ENCODE results near the gene CREB3L2.

Gene CREB3L2

DNA sequence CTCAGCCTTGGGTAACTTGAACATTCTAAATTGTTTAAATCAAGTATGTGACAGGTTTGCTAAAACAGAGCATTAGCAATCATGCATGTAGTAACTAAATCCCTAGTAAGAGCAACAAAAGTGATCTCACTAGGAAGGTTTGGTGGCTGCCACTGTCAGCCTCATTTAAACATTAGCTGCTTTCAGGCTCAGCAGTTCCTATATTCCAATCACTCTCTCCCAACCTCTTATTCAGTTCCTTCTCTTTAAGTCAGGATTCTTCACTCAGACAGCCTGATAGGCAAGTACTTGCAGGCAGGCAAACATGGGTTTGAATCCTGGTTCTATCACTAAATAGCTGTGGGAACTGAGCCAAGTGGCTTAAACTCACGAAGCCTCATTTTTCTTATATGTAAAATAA is 3.6 kb downstream of the CREB3L2 start:
- Histone ChIP-seq H3K4me2 (ENCODE audit: low read length, poor library complexity, severe bottlenecking) (no peak overlapping the region), H3K18ac (ENCODE audit: low read depth in 1 of 2, low read length in 2 of 2) (peak overlapping the region in 1 of 2 experiments; percentile 44), H3K14ac (ENCODE audit: low read length in 2 of 2) (no peak overlapping the region), H3K9ac (ENCODE audit: low read length) (peak overlapping the region; percentile 99), H3K27ac (ENCODE audit: low read length, poor library complexity, severe bottlenecking) (peak overlapping the region; percentile 26), H3K27me3 (ENCODE audit: control insufficient read depth in 1 of 2, insufficient read depth in 1 of 2, low read length in 2 of 2) (no peaks in the 10 kb centered on the region), H4K91ac (ENCODE audit: low read length) (no peak overlapping the region), H2BK12ac (ENCODE audit: low read length in 2 of 2) (no peak overlapping the region), H3K23ac (ENCODE audit: low read length in 2 of 2) (no peak overlapping the region), H2AK5ac (ENCODE audit: low read length, severe bottlenecking) (no peak overlapping the region), H4K8ac (ENCODE audit: low read length) (no peak overlapping the region), H3K4me3 (ENCODE audit: insufficient read depth in 1 of 2, low read depth in 1 of 2, low read length in 2 of 2) (peak overlapping the region in 1 of 2 experiments; percentile 96), H3K36me3 (ENCODE audit: control insufficient read depth in 1 of 2, insufficient read depth in 2 of 2, low read depth in 1 of 2, low read length in 2 of 2) (no peaks in the 10 kb centered on the region), H3K4ac (ENCODE audit: low read depth in 1 of 2, low read length in 2 of 2) (no peak overlapping the region), H3K4me1 (ENCODE audit: control insufficient read depth, insufficient read depth, low read depth, low read length) (peaks cover 10% of the 10 kb centered on the region), H2BK120ac (ENCODE audit: low read depth, low read length) (no peak overlapping the region), H2AFZ (ENCODE audit: low read depth, low read length) (no peak overlapping the region), H3K9me3 (ENCODE audit: control insufficient read depth, low read length) (no peaks in the 10 kb centered on the region), H2BK5ac (ENCODE audit: low read depth, low read length, poor library complexity, severe bottlenecking) (no peak overlapping the region), H2BK15ac (ENCODE audit: low read depth, poor library complexity, severe bottlenecking) (no peak overlapping the region), H3K79me1 (replicated peaks; ENCODE audit: low read length, poor library complexity, severe bottlenecking) (no peaks in the 10 kb centered on the region)
- WGBS = no CpG with 5 or more reads among the region's 1 CpG
- peak; percentile 58 for DNase-seq

DNA sequence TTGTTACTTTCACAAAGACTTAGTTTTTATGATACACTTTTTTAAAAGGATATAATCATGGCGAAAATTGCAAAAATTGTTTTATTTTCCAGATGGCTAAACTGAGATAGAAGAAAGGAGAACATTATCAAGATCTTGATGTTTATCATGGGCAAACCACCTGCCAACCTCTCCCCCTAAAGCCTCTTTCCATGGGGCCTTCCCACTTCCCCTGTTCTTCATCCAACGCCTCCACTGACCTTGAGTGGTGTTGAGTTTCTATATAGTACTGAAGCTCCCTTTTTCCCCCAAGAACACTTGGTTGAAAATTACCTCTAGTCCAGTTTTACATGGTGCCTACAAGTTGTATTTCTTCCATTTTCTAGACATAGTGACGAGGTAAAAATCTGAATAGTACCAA is 5.0 kb downstream of the CREB3L2 start:
- H2BK120ac ChIP-seq (ENCODE audit: low read depth, low read length) = no peak overlapping the region
- no peak overlapping the region for H3K4me2 ChIP-seq (ENCODE audit: low read length, poor library complexity, severe bottlenecking)
- no peak overlapping the region for H3K4ac ChIP-seq (ENCODE audit: low read depth in 1 of 2, low read length in 2 of 2)
- H2AFZ ChIP-seq (ENCODE audit: low read depth, low read length) = no peak overlapping the region
- 100% methylated on average over 1 of the region's 3 CpGs for WGBS
- no peaks in the 10 kb centered on the region for H3K27me3 ChIP-seq (ENCODE audit: control insufficient read depth in 1 of 2, insufficient read depth in 1 of 2, low read length in 2 of 2)
- H3K4me3 ChIP-seq (ENCODE audit: insufficient read depth in 1 of 2, low read depth in 1 of 2, low read length in 2 of 2) = peak overlapping the region in 1 of 2 experiments; percentile 25
- no peak overlapping the region for H2BK5ac ChIP-seq (ENCODE audit: low read depth, low read length, poor library complexity, severe bottlenecking)
- no peak overlapping the region for H4K91ac ChIP-seq (ENCODE audit: low read length)
- H4K8ac ChIP-seq (ENCODE audit: low read length) = no peak overlapping the region
- no peak overlapping the region for H3K23ac ChIP-seq (ENCODE audit: low read length in 2 of 2)
- H2BK15ac ChIP-seq (ENCODE audit: low read depth, poor library complexity, severe bottlenecking) = no peak overlapping the region
- H3K14ac ChIP-seq (ENCODE audit: low read length in 2 of 2) = no peak overlapping the region
- no peak overlapping the region for H2AK5ac ChIP-seq (ENCODE audit: low read length, severe bottlenecking)
- H3K79me1 ChIP-seq (replicated peaks; ENCODE audit: low read length, poor library complexity, severe bottlenecking) = no peaks in the 10 kb centered on the region
- DNase-seq = no peak
- no peak overlapping the region for H3K18ac ChIP-seq (ENCODE audit: low read depth in 1 of 2, low read length in 2 of 2)
- H2BK12ac ChIP-seq (ENCODE audit: low read length in 2 of 2) = no peak overlapping the region
- H3K9me3 ChIP-seq (ENCODE audit: control insufficient read depth, low read length) = no peaks in the 10 kb centered on the region
- H3K36me3 ChIP-seq (ENCODE audit: control insufficient read depth in 1 of 2, insufficient read depth in 2 of 2, low read depth in 1 of 2, low read length in 2 of 2) = no peaks in the 10 kb centered on the region
- H3K4me1 ChIP-seq (ENCODE audit: control insufficient read depth, insufficient read depth, low read depth, low read length) = peaks cover 14% of the 10 kb centered on the region
- no peak overlapping the region for H3K27ac ChIP-seq (ENCODE audit: low read length, poor library complexity, severe bottlenecking)
- no peak overlapping the region for H3K9ac ChIP-seq (ENCODE audit: low read length)

DNA sequence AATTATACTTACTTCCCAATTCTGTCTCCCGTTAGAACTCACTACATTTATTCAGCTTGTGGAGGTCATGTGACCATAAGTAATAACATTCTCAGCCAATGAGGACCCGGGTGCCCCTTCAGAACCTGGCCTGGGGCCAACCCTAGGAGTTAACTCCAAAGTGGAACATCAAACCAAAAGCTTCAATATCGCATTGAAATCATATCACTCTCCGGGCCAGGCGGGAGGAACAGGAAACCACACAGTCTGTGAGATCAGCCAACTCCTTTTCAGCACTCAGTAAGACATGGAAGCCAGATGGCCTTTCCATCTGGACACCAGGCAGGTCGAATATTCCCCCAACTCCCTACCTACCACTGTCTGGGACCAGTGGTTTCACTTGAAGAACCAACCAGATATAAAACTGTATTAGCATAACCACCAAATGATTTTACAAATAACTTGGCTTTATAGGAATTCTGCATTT is 5.5 kb downstream of the CREB3L2 start:
- Histone ChIP-seq H2AK5ac (ENCODE audit: low read length, severe bottlenecking) (peak overlapping the region; percentile 38), H3K9me3 (ENCODE audit: control insufficient read depth, low read length) (no peaks in the 10 kb centered on the region), H4K91ac (ENCODE audit: low read length) (no peak overlapping the region), H3K79me1 (replicated peaks; ENCODE audit: low read length, poor library complexity, severe bottlenecking) (no peaks in the 10 kb centered on the region), H3K14ac (ENCODE audit: low read length in 2 of 2) (no peak overlapping the region), H2BK15ac (ENCODE audit: low read depth, poor library complexity, severe bottlenecking) (no peak overlapping the region), H3K18ac (ENCODE audit: low read depth in 1 of 2, low read length in 2 of 2) (peak overlapping the region; percentile 46 to 58), H3K4ac (ENCODE audit: low read depth in 1 of 2, low read length in 2 of 2) (peak overlapping the region in 1 of 2 experiments; percentile 35), H3K9ac (ENCODE audit: low read length) (peak overlapping the region; percentile 42), H3K27me3 (ENCODE audit: control insufficient read depth in 1 of 2, insufficient read depth in 1 of 2, low read length in 2 of 2) (no peaks in the 10 kb centered on the region), H2BK5ac (ENCODE audit: low read depth, low read length, poor library complexity, severe bottlenecking) (no peak overlapping the region), H2BK12ac (ENCODE audit: low read length in 2 of 2) (peak overlapping the region in 1 of 2 experiments; percentile 59), H2BK120ac (ENCODE audit: low read depth, low read length) (no peak overlapping the region), H3K4me1 (ENCODE audit: control insufficient read depth, insufficient read depth, low read depth, low read length) (peaks cover 14% of the 10 kb centered on the region), H3K4me3 (ENCODE audit: insufficient read depth in 1 of 2, low read depth in 1 of 2, low read length in 2 of 2) (peak overlapping the region in 1 of 2 experiments; percentile 25), H2AFZ (ENCODE audit: low read depth, low read length) (no peak overlapping the region), H3K23ac (ENCODE audit: low read length in 2 of 2) (no peak overlapping the region), H3K4me2 (ENCODE audit: low read length, poor library complexity, severe bottlenecking) (no peak overlapping the region), H3K36me3 (ENCODE audit: control insufficient read depth in 1 of 2, insufficient read depth in 2 of 2, low read depth in 1 of 2, low read length in 2 of 2) (no peaks in the 10 kb centered on the region), H4K8ac (ENCODE audit: low read length) (peak overlapping the region; percentile 19), H3K27ac (ENCODE audit: low read length, poor library complexity, severe bottlenecking) (no peak overlapping the region)
- WGBS = 59% methylated on average over 6 of the region's 6 CpGs
- peak; percentile 55 for DNase-seq

DNA sequence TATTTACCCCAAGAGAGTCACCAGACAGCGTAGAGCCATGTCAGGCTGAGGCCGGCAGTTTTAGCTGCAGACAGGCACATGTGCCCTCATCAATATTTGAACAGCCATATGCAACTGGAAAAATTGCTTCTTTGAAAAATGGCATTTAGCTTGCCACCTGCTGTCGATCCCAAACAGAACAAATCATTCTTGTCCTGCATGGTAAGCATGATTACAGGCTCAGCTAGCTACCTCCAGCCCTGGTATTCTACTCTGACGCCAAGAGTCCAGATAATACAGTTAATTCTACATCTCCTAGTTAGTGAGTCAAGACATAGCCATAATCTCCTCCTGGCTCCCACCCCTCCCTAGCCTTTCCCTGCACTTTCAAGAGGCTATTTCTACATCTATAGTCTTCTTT is 7.7 kb downstream of the CREB3L2 start:
- Histone ChIP-seq H3K27me3 (ENCODE audit: control insufficient read depth in 1 of 2, insufficient read depth in 1 of 2, low read length in 2 of 2) (no peaks in the 10 kb centered on the region), H3K14ac (ENCODE audit: low read length in 2 of 2) (no peak overlapping the region), H3K79me1 (replicated peaks; ENCODE audit: low read length, poor library complexity, severe bottlenecking) (no peaks in the 10 kb centered on the region), H4K91ac (ENCODE audit: low read length) (peak overlapping the region; percentile 79), H3K4me1 (ENCODE audit: control insufficient read depth, insufficient read depth, low read depth, low read length) (peaks cover 17% of the 10 kb centered on the region), H2BK15ac (ENCODE audit: low read depth, poor library complexity, severe bottlenecking) (no peak overlapping the region), H2BK12ac (ENCODE audit: low read length in 2 of 2) (peak overlapping the region in 1 of 2 experiments; percentile 14), H3K4me3 (ENCODE audit: insufficient read depth in 1 of 2, low read depth in 1 of 2, low read length in 2 of 2) (no peak overlapping the region), H2BK5ac (ENCODE audit: low read depth, low read length, poor library complexity, severe bottlenecking) (no peak overlapping the region), H3K9ac (ENCODE audit: low read length) (no peak overlapping the region), H3K27ac (ENCODE audit: low read length, poor library complexity, severe bottlenecking) (peak overlapping the region; percentile 37), H3K18ac (ENCODE audit: low read depth in 1 of 2, low read length in 2 of 2) (peak overlapping the region; percentile 31 to 48), H3K9me3 (ENCODE audit: control insufficient read depth, low read length) (no peaks in the 10 kb centered on the region), H2BK120ac (ENCODE audit: low read depth, low read length) (no peak overlapping the region), H2AFZ (ENCODE audit: low read depth, low read length) (no peak overlapping the region), H4K8ac (ENCODE audit: low read length) (peak overlapping the region; percentile 45), H3K23ac (ENCODE audit: low read length in 2 of 2) (no peak overlapping the region), H3K4ac (ENCODE audit: low read depth in 1 of 2, low read length in 2 of 2) (peak overlapping the region in 1 of 2 experiments; percentile 61), H3K36me3 (ENCODE audit: control insufficient read depth in 1 of 2, insufficient read depth in 2 of 2, low read depth in 1 of 2, low read length in 2 of 2) (no peaks in the 10 kb centered on the region), H2AK5ac (ENCODE audit: low read length, severe bottlenecking) (no peak overlapping the region), H3K4me2 (ENCODE audit: low read length, poor library complexity, severe bottlenecking) (no peak overlapping the region)
- DNase-seq = no peak
- 96% methylated on average over 4 of the region's 4 CpGs for WGBS

Measured in mesenchymal stem cell (in vitro differentiated cells and primary cell).